ENCODE data around the gene SMIM8.
A peak's percentile ranks its signal among the peaks of the same experiment; 100 is the strongest.

The SMIM8 gene

GRCh38 chr6:87336367-87336766 is 14.0 kb downstream of the SMIM8 start:
- DNase-seq = no peak

- no peak for DNase-seq
These were observed 17.8 kb downstream of the SMIM8 start for GRCh38 chr6:87340230-87340629.

DNA sequence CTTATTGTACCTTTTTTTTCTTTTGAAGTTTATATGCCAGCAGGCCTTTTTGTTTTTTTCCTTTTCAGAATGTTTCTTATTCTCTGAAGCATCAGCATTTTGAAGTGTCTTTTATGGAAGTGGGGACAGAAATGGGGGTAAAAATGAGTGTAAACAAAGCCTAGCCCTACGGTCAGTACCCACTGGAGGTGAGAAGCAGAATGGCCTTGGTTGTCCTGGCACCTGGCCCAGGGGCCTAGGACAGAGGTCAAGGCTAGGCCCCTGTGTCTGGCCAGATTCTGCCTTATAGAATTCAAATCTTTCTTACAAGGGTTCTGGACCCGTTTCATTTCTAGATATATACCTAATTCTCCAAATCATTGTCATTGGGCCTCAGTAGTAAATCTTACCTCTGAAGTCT is 18.8 kb downstream of the SMIM8 start:
- DNase-seq = no peak

- DNase-seq = no peak
These were observed 19.5 kb downstream of the SMIM8 start for GRCh38 chr6:87341899-87342298.

- no peak for DNase-seq
These were observed 20.4 kb downstream of the SMIM8 start for GRCh38 chr6:87342829-87343228.

DNA sequence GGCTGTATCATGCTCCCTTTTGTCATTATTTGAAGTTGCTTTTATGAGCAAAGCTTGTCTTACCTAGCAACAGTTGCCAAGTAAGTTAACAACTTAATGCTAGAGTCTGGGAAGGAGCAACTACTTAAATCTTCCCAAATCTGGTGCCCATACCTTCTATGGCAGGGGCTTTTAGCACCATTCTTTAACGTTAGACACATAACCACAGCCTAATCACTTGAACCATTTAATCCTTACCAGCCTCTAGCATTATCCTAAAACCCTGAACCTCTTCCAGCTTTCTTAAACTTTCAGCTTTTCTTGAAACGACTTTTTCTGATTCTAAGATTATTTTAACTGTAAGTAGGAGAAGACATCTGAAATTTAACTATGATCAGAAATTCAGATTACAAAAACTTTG is 22.3 kb downstream of the SMIM8 start, which contains the start of gene C6orf163:
Gene C6orf163 (plus strand): TSS at position 83 of the 400 bp plus-strand sequence. CDS start 287 bp downstream, at position 370.
- DNase-seq = no peak

- no peak for DNase-seq
These were observed 24.3 kb downstream of the SMIM8 start for GRCh38 chr6:87346700-87347099.

DNA sequence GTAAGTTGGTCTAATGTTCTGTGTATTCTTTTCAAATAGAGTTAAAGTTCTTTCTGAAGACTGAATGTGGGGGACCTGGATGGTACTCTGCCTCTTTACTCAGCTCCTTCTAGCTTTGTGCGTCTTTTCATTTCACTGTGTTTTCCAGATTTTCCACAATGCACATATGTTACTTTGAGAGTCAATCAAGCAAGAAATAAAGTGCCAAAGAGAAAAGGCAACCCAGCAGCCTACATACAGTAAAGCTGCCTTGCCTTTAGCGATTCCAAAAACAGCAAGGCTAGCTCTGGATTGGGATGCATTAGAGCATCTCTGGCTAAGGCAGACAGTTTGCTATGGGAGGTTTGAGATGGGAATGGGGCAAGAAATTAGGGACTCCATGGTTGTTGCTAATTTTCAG is 27.5 kb downstream of the SMIM8 start:
- DNase-seq = no peak

DNA sequence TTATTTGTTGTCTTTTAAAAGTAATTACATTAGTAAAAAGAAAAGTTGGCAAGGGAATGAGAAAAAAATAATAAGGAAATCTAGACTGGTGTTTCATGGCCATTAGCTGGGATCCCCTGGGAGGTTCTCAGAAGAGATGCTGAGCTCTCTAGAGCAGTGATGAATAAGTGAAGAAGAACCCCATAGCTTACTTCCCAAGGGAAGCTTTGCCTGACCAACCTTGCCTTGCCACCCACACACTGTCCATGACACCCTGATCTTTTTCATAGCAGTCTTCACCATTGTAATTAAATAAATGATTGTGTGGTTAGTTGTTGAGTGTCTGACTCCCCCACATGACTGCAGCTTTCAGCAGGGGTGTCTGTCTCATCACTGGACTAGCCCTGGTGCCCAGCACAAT is 28.1 kb downstream of the SMIM8 start:
- no peak for DNase-seq

GRCh38 chr6:87351583-87351982 is 29.2 kb downstream of the SMIM8 start:
- DNase-seq = no peak

GRCh38 chr6:87356181-87356580 is 33.8 kb downstream of the SMIM8 start:
- DNase-seq = no peak

DNA sequence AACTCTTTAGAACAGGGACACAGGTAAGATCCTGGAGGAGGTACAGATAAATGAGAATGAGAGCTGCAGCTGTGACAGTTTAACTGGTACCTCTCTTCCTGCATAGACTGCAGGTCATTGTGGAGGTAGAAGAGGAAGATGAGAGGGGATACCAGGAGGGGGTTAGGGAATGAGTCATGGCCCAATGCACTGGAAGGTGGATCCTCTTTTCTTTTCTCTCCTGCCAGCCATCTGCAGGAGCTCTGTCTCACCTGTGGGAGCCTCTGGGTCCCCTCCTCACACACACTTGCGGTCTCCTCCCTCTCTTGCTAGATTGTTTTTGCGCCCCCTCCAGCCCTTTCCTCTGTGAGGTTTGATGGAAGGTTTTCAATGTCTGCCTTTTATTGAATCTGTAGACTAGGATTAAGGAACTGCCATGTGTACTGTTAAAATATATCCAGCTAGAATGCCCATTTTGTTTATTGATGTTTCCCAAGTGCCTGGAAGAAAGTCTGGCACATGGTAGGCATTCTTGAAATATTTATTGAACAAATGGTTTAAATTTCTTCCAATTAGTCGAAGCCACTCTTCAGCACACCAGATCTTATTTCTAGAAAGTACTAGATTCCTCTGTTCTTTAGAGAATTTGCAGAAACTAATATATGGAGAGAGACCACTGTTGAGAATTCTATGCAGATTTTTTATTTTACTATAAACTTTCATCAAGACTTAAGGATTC is 35.2 kb downstream of the SMIM8 start:
- no peak for DNase-seq

- DNase-seq = no peak
These were observed 42.3 kb downstream of the SMIM8 start for GRCh38 chr6:87364602-87365252.

GRCh38 chr6:87366072-87366827 is 43.9 kb downstream of the SMIM8 start:
- no peak for DNase-seq

DNA sequence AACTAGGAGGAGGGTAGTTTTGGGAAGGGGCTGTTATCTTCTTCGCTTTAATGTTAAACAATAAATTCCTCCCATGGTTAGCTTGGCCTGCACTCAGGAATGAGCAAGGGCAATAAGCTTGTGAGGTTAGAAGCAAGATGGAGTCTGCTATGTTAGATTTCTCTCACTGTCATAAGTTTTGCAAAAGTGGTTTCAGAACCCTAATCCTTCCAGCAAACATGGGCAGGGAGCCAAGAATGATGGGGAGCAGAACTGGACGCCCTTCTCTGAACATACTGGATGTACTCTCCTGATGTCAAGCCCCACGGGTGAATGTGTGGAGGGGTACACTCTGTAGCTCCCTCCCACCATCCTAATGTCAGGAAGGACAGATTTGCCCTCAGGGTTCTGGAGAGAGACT is 44.5 kb downstream of the SMIM8 start:
- DNase-seq = no peak

- no peak for DNase-seq
These were observed 51.0 kb downstream of the SMIM8 start for GRCh38 chr6:87373377-87373776.

- DNase-seq = no peak
These were observed 52.9 kb downstream of the SMIM8 start for GRCh38 chr6:87375315-87375714.

DNA sequence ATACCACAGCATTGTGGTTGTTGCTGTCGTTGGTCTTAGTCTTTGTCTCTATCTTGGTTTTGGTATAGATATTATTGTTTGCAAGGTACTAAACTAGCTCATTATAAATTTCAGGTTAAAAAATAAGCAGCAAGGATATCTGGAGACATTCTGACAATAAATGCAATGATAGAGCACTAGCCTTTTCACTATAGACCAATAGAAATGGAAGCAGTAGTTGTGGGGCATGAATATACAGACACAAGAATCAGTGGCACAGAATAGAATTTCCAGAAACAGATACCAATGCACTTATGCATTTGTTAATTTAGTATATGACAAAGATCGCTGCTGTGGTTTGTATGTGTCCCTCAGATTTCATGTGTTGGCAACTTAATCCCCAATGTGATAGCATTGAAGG is 54.3 kb downstream of the SMIM8 start:
- DNase-seq = no peak

DNA sequence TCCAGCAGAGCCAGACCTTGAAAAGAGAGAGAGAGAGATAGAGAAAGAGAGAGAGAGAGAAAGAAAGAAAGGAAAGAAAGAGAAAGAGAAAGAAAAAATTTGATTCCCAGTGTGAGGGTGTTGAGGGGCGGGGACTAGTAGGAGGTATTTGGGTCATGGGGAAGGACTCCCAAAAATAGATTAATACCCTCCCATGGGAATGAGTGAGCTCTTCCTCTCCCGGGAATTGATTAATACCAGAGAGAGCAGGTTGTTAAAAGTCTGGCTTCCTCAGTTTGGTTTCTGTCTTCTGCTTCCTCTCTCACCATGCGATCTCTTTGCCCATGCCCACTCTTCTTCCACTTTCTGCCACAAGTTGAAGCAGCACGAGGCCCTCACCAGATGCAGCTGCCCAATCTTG is 56.6 kb downstream of the SMIM8 start:
- DNase-seq = no peak

DNA sequence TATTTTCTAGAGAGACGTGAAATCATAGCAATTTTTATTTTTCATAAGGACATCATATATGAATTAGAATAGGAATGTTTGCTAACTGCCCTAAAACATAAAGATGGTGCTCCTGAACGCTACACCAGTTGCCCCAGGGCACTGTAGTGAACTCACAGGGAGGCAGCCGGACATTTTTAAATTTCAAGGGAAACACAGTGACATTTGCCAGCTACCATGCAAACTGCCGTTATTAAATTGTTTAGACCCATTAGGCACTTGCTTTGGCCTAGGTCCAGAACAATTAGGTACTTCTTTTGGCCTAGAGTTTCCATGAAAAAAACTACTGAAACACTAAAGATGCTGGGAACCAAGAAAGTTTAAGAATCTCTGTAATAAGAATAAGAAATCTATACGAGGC is 60.5 kb downstream of the SMIM8 start:
- no peak for DNase-seq

- no peak for DNase-seq
These were observed 61.6 kb downstream of the SMIM8 start for GRCh38 chr6:87384038-87384437.

GRCh38 chr6:87384449-87384848 is 62.1 kb downstream of the SMIM8 start:
- DNase-seq = no peak

- DNase-seq = peak; percentile 2
These were observed 68.9 kb downstream of the SMIM8 start for GRCh38 chr6:87391334-87391733.
